SU-DHL-6 (cell line): ENCODE data around the gene MYLK.

Source experiments
- H2AFZ ChIP-seq: fragments of 200-600 bp; sonication (generic); 2 replicates; pipeline ENCODE4 v1.6.1; 2014; ENCODE audit warnings: low read depth, mild to moderate bottlenecking, moderate library complexity, mixed read lengths, antibody characterized with exemption, low read length; ENCODE audit not compliant: severe bottlenecking
- H3F3A ChIP-seq: fragments of 200-600 bp; shearing (Covaris generic); 2 replicates; pipeline ENCODE4 v1.6.0; 2016; ENCODE audit warnings: antibody characterized with exemption, mild to moderate bottlenecking; ENCODE audit not compliant: insufficient read depth
- H3K27ac ChIP-seq: fragments of 200-600 bp; sonication (generic); 2 replicates; pipeline ENCODE4 v1.5.1; 2016; ENCODE audit warnings: low read depth, mild to moderate bottlenecking, low read length, moderate library complexity, mixed read lengths
- H3K27me3 ChIP-seq: fragments of 200-600 bp; sonication (generic), shearing (Covaris generic); 2 replicates; pipeline ENCODE4 v1.6.0; 2014; ENCODE audit warnings: mild to moderate bottlenecking, low read length
- H3K36me3 ChIP-seq: fragments of 200-600 bp; sonication (generic); 2 replicates; pipeline ENCODE4 v1.6.1; 2014; ENCODE audit warnings: mild to moderate bottlenecking, low read length, mixed read lengths
- H3K4me2 ChIP-seq: fragments of 300-600, 200-600 bp; shearing (Covaris generic), sonication (generic); 2 replicates; pipeline ENCODE4 v1.6.0; 2014; ENCODE audit warnings: low read length, low read depth, mild to moderate bottlenecking; ENCODE audit not compliant: poor library complexity, severe bottlenecking
- H3K4me3 ChIP-seq: fragments of 200-600 bp; sonication (generic); 2 replicates; pipeline ENCODE4 v1.5.1; 2014; ENCODE audit warnings: antibody characterized with exemption, low read length, mild to moderate bottlenecking, mixed read lengths; ENCODE audit not compliant: insufficient read depth, poor library complexity, severe bottlenecking
- H3K79me2 ChIP-seq: fragments of 200-600 bp; sonication (generic); 2 replicates; pipeline ENCODE4 v1.6.1; 2014; ENCODE audit warnings: mild to moderate bottlenecking, low read length, moderate library complexity; ENCODE audit not compliant: insufficient read depth
- H3K9ac ChIP-seq: fragments of 200-600 bp; sonication (generic); 2 replicates; pipeline ENCODE4 v1.7.0; 2014; ENCODE audit warnings: mild to moderate bottlenecking, low read length
- H3K9me2 ChIP-seq: fragments of 200-600 bp; sonication (generic); replicated peaks from 2 replicates; pipeline ENCODE4 v1.6.1; 2014; ENCODE audit warnings: low read length; ENCODE audit not compliant: insufficient read depth
- H3K9me3 ChIP-seq: fragments of 200-600 bp; sonication (generic); 2 replicates; pipeline ENCODE4 v1.6.1; 2014; ENCODE audit warnings: low read length, mixed read lengths; ENCODE audit not compliant: insufficient read depth
- H4K20me1 ChIP-seq: fragments of 200-600 bp; sonication (generic); 2 replicates; pipeline ENCODE4 v1.6.1; 2014; ENCODE audit warnings: low read depth, mild to moderate bottlenecking, antibody characterized with exemption, low read length, moderate library complexity, mixed read lengths
- EZH2phosphoT487 ChIP-seq: fragments of 200-600 bp; sonication (generic), shearing (Covaris generic); conservative IDR thresholded peaks from 2 replicates; pipeline ENCODE4 v1.6.1; 2018; ENCODE audit warnings: mild to moderate bottlenecking, antibody characterized with exemption, low read length, moderate library complexity, mixed read lengths
- TF ChIP-seq, protein P1 (sequence below): fragments of 200-600 bp; sonication (generic); IDR thresholded peaks from one replicate; pipeline ENCODE4 v1.5.1; 2017; ENCODE audit warnings: antibody characterized with exemption, mild to moderate bottlenecking, low read length, moderate library complexity; ENCODE audit not compliant: insufficient read depth, poor library complexity, severe bottlenecking

The MYLK gene

DNA sequence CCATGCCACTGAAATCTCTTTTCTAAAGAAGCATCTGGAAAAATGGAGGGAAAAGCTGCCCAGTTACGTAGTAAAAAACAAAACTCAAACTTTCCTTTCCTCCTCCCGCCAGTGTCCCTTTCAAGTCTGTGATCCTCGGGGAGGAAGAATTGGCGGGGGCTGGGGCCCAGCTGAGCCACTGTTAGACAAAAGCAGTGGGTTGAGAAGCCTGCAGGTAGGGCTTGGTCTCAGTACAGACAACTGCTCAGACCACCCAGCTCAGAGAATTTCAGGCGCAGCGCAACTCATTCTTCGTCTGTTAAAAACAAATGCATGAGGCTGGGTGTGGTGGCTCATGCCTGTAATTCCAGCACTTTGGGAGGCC lies 117.1 kb downstream of the MYLK start:
- no peaks in the 10 kb centered on the region for H4K20me1 ChIP-seq
- no peaks in the 10 kb centered on the region for H3K9me3 ChIP-seq
- no peaks in the 10 kb centered on the region for H3K27me3 ChIP-seq
- H2AFZ ChIP-seq = no peak overlapping the region
- H3K4me3 ChIP-seq = no peak overlapping the region
- no peak overlapping the region for H3K27ac ChIP-seq
- H3K9ac ChIP-seq = no peak overlapping the region
- no peaks in the 10 kb centered on the region for H3K79me2 ChIP-seq
- H3K36me3 ChIP-seq = no peaks in the 10 kb centered on the region
- TF ChIP-seq, protein P1, sequence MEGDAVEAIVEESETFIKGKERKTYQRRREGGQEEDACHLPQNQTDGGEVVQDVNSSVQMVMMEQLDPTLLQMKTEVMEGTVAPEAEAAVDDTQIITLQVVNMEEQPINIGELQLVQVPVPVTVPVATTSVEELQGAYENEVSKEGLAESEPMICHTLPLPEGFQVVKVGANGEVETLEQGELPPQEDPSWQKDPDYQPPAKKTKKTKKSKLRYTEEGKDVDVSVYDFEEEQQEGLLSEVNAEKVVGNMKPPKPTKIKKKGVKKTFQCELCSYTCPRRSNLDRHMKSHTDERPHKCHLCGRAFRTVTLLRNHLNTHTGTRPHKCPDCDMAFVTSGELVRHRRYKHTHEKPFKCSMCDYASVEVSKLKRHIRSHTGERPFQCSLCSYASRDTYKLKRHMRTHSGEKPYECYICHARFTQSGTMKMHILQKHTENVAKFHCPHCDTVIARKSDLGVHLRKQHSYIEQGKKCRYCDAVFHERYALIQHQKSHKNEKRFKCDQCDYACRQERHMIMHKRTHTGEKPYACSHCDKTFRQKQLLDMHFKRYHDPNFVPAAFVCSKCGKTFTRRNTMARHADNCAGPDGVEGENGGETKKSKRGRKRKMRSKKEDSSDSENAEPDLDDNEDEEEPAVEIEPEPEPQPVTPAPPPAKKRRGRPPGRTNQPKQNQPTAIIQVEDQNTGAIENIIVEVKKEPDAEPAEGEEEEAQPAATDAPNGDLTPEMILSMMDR = no peak
- no peak for TF ChIP-seq EZH2phosphoT487
- no peaks in the 10 kb centered on the region for H3K9me2 ChIP-seq
- H3K4me2 ChIP-seq = no peak overlapping the region
- H3F3A ChIP-seq = no peaks in the 10 kb centered on the region

DNA sequence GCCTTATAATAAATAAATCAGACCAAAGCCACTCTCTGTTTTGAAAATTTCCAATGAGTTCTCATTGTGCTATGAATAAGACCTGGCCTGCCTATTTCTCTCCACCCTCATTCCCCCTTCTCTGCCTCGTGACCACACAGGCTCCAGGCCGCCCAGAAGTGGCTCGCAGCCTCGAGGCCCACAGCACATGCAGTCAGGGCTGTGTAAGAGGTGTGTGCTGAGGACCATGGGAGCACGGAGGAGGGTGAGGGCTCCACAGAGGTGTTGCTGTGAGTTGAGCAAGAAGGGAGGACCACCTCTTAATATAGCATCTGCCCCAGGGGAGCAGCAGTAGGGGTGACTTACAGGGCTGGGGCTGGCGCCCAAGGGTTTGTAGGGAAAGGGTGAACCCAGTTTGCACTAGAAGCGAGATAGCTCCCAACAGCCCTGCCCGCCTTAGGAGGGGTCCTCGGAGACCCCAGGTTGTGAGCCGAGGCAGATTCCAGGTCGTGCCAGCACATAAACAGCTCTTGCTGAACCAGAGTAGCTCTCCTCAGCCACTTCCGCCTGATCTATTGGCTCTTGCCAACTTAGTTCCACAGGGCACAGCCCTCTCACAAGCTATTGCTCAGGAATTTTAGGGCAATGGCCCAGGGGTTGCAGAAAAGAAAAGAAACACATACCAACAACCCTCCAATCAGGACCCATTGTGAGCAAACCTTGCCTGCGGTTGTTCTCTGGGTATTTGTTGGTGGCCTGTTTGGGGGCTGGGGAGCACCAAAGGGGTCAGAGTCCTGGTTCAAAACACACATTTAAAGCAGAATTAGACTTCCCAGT lies 117.7 kb downstream of the MYLK start:
- Histone ChIP-seq H3K9ac (no peak overlapping the region), H3K36me3 (no peaks in the 10 kb centered on the region), H3K27ac (no peak overlapping the region), H3F3A (no peaks in the 10 kb centered on the region), H4K20me1 (no peaks in the 10 kb centered on the region), H2AFZ (no peak overlapping the region), H3K9me2 (no peaks in the 10 kb centered on the region), H3K4me3 (no peak overlapping the region), H3K9me3 (no peaks in the 10 kb centered on the region), H3K27me3 (no peaks in the 10 kb centered on the region), H3K79me2 (no peaks in the 10 kb centered on the region), H3K4me2 (no peak overlapping the region)
- TF ChIP-seq, protein P1 = no peak
- no peak for TF ChIP-seq EZH2phosphoT487

DNA sequence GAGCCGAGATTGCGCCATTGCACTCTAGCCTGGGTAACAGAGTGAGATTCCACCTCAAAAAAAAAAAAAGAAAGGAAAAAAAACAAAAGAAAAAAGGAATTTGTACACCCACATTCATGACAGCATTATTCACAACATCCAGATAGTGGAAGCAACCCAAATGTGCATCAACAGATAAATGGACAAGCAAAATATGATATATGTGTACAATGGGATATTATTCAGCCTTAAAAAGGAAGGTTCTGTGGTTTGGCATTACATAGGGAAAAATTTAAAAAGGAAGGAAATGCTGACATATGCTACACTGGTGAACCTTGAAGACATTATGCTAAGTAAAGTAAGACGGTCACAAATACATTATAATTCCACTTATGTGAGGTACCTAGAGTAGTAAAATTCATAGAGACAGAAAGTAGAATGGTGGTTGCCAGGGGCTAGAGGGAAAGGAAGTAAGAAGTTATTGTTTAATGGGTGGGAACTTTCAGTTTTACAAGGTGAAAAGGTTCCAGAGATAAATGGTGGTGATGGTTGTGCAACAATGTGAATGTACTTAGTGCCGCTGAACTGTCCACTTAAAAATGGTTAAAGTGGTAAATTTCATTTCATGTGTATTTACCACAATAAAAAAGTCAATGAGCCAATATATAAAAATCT lies 118.5 kb downstream of the MYLK start:
- H3K9ac ChIP-seq = no peak overlapping the region
- H3K9me3 ChIP-seq = no peaks in the 10 kb centered on the region
- no peaks in the 10 kb centered on the region for H4K20me1 ChIP-seq
- H3K27me3 ChIP-seq = no peaks in the 10 kb centered on the region
- no peak overlapping the region for H3K27ac ChIP-seq
- H3K4me3 ChIP-seq = no peak overlapping the region
- no peaks in the 10 kb centered on the region for H3K36me3 ChIP-seq
- no peaks in the 10 kb centered on the region for H3K79me2 ChIP-seq
- H3K4me2 ChIP-seq = no peak overlapping the region
- H2AFZ ChIP-seq = no peak overlapping the region
- TF ChIP-seq EZH2phosphoT487 = no peak
- TF ChIP-seq, protein P1 = no peak
- H3K9me2 ChIP-seq = no peaks in the 10 kb centered on the region
- H3F3A ChIP-seq = no peaks in the 10 kb centered on the region
